HG03457 (cell line): Measurements from ENCODE around the gene LNPK.
"Not testable (repeated sequence)": the region's sequence is repeated elsewhere in the genome, so short reads cannot be mapped to it uniquely, and the experiment has no call there.

Experiments used
- ATAC-seq: cut with Tn5 transposase; IDR thresholded peaks from one replicate; pipeline ENCODE4 v1.9.1; 2021; ENCODE audit warnings: moderate number of reproducible peaks; ENCODE audit not compliant: unreplicated experiment

LNPK gene

GRCh38 chr2:175913267-175913666 lies 88.8 kb downstream of the LNPK start:
- ATAC-seq = not testable (repeated sequence)

DNA sequence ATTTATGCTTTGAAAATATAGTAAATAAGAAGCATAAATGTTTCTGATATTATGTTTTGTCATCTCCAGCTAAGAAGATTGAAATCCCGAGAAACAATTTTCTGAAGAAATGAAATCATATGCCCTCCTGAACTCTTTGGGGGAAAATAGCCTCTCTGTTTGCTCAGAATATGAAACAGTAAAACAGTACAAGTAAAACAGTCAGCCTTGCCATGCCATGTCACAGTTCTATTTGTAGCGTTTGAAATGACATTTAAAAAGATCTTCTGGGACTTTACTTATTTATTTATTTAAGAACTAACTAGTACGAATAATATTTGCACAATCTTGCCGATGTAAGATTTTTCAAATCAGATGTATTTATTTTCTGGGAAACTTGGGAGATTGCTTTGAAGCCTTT lies 98.0 kb downstream of the LNPK start:
- no peak for ATAC-seq

GRCh38 chr2:175903384-175903936 lies 98.6 kb downstream of the LNPK start:
- ATAC-seq = no peak

DNA sequence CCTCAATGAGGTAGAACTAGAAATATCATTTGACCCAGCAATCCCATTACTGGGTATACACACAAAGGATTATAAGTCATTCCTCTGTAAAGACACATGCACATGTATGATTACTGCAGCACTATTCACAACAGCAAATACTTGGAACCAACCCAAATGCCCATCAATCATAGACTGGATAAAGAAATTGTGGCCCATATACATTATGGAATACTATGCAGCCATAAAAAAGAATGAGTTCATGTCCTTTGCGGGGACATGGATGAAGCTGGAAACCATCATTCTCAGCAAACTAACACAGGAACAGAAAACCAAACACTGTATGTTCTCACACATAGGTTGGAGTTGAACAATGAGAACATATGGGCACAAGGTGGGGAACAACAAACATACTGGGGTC lies 106.1 kb downstream of the LNPK start:
- not testable (repeated sequence) for ATAC-seq

GRCh38 chr2:175892046-175892445 lies 110.0 kb downstream of the LNPK start:
- no peak for ATAC-seq

GRCh38 chr2:175890636-175891242 lies 111.3 kb downstream of the LNPK start:
- ATAC-seq = no peak

DNA sequence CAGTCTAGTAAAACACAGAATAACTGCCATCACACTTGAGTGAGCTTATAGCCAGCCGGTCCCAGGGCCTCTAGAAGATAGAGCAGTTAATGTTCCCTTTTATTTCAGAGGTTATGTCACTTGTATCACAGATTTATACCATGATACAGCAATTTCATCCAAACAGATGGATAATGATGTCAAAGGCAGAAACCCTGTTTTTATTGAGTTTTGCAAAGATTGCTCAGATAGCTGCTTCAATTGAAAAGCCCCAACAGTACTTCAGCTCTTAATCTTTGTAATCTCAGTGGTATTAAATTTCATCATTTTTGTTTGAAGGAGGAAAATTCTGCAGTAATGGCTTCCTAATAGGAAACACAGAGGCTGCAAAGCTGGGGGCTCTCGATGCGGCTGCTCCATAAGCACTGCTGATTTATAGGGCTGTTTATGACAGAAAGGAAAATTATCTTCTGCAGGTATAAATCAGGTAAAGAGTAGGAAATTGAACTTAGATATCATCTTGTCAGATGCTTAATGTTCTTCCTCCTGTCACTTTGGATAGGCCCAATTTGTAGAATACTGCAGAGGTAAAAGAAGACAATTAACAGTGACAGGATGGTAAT lies 112.3 kb downstream of the LNPK start:
- no peak for ATAC-seq

- no peak for ATAC-seq
These were observed 114.3 kb downstream of the LNPK start for GRCh38 chr2:175887776-175888175.

DNA sequence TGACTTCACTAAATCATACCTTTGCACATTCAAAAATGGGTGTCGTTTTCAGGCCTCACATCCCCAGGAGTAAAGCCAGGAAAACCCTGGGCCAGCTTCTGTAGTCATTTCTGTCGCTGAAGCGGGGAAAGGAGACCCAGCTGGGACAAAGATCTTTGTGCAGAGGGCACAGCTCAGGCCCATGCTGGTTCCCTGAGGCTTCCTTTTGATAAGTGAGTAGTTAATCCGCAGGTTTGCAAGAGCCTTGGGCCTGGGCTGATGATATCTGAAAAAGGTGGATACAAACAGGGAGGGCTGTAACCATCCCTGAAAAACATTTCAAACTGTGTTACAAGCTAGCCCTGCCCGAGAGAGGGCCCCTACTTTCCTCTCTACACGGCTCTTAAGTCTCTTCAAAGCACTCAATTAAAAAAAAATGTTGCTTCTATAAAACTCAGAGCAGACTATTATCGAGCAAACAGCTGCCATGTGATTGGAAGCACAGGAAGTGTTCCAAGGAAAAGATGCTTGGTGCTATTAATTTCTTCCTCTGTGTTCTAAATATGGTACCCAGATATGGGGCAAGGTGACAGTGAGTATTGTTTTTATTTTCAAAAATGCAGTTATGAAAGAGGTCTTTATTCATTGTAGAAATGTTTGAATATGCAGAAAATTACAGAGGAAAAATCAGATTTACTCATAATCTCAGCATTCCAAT lies 117.2 kb downstream of the LNPK start:
- ATAC-seq = no peak

- ATAC-seq = no peak
These were observed 118.4 kb downstream of the LNPK start for GRCh38 chr2:175883586-175884194.

DNA sequence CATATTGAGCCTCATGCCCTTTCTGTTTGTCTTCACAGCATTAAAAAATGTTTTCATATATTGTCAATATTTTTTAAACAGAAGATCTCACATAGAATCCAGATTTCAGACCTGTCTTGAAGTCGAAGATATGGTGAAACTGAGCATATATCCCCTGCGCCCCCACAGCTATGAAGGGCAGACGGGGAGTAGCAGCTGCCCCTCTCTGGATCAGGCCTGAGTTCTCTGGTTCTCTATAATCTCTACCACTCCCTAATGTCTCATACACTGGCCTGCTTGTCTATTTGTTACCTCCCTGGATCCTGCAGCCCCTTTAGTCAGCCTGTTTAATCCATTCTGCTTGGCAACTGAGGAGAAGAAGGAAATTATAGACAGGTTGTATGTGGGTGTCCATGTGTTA lies 122.4 kb downstream of the LNPK start:
- no peak for ATAC-seq

GRCh38 chr2:175877845-175878544 lies 124.1 kb downstream of the LNPK start:
- no peak for ATAC-seq

GRCh38 chr2:175874291-175874690 lies 127.8 kb downstream of the LNPK start:
- ATAC-seq = no peak
